HG03520 (cell line): ENCODE measurements around the gene DUSP1.
A peak's percentile ranks its signal among the peaks of the same experiment; 100 is the strongest.

ENCODE experiments used
- ATAC-seq: cut with Tn5 transposase; IDR thresholded peaks from one replicate; pipeline ENCODE4 v1.9.1; 2021; ENCODE audit warnings: mild to moderate bottlenecking, moderate library complexity; ENCODE audit not compliant: unreplicated experiment

The DUSP1 gene

DNA sequence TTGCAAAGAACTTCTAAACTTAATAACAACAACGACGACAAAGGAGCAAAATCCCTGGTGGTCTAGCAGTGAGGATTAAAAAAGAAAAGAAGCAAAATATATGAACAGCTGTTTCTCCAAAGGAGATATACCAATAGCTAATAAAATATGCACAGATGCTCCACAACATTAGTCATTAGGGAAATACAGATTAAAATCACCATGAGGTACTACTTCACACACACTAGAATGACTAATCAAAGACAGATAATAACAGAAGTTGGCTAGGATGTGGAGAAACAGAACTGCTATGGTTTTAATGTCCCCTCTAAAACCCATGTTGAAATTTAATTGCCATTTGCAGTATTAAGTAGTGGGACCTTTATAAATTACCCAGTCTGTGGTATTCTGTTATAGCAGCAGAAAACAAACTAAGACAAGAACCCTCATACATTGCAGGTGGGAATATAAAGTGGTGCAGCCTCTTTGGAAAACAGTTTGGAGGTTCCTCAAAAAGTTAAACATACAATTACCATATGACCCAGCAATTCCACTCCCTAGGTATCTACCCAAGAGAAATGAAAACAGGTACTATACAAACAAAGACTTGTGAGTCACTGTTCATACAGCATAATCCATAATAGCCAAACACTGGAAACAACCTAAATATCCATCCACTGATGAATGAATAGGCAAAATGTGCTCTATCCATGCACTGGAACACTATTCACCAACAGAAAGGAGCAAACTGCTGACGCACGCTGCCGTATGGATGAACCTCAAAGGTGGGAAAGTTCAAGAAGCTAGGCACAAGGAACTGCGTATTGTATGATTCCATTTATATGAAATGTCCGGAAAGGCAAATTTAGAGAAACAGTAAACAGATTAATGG, 11.4 kb upstream of the DUSP1 start:
- no peak for ATAC-seq

DNA sequence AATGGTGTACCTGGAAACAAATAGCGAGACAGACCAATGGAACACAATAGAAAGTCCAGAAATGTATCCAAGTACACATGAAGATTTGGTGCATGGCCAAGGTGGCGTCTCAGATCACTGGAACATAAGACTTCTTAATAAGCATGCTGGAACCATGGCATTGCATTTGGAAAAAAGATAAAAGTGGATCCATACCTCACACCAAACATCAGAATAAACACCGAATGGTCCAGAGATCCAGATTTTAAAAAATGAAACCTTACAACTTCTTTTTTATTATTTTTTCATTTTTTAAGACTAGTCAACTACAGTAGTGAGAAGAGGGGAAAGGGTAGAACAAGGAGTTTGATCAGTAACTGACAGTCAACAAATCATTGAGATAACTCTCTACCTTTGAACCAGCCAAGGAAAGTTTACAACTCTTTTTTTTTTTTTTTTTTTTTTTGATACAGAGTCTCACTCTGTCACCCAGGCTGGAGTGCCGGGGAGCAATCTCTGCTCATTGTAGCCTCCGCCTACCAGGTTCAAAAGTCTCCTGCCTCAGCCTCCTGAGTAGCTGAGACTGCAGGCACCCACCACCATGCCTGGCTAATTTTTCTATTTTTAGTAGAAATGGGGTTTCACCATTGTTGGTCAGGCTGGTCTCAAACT, 8.8 kb upstream of the DUSP1 start:
- ATAC-seq, result no peak

DNA sequence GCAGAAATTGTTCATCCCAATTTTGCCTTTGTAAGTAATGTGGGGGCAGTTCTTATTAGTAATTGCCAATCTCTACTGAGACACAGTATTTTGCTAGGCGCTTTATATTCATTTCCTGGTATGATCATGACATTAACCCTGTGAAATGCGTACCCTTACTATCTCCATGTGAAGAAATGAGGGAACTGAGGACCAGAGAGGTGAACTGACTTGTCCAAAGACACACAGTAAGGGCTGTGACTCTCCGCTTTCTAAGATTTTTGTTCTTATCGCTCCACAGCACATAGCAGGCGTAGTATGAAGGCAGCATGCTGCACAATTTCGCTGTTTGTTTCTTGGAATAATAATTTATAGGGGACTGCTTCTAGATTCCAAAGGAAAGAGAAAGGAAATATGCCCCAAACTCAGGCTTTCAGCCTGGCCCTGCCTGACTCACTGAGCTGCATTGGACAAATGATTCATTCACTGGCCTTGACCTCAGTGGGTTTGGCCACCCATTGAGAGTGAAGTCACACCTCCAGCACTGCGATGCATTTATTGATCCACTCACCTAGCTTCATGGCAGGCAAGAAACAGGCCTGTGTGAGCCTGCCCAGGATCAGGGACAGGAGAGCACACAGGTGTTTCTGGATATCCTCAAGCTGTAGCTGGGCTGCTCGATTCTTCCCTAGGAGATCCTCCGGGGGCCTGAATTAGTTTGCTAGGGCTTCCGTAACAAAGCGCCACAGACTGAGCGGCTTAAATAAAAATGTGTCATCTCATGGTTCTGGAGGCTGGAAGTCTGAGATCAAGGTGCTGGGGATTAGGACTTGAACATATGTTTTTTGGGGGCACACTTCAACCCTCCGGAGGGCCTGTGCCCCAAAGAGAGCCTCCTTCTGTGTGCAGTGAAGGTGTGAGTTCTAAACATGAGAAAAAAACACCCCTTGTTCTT, 7.2 kb upstream of the DUSP1 start:
- no peak for ATAC-seq

DNA sequence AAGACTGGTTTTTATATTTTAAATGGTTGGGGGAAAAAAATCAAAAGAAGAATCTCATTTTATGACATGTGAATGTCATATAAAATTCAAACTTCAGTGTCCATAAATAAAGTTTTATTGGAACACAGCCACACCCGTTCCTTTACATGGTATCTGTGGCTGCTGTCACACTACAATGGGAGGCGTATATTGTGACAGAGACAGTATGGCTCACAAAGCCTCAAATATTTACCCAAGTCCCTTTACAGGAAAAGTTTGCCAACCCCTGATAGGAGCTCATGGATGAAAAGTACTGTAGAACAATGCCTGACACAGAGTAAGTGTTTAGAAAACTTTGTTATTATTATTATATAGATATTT, 5.2 kb upstream of the DUSP1 start:
- no peak for ATAC-seq

DNA sequence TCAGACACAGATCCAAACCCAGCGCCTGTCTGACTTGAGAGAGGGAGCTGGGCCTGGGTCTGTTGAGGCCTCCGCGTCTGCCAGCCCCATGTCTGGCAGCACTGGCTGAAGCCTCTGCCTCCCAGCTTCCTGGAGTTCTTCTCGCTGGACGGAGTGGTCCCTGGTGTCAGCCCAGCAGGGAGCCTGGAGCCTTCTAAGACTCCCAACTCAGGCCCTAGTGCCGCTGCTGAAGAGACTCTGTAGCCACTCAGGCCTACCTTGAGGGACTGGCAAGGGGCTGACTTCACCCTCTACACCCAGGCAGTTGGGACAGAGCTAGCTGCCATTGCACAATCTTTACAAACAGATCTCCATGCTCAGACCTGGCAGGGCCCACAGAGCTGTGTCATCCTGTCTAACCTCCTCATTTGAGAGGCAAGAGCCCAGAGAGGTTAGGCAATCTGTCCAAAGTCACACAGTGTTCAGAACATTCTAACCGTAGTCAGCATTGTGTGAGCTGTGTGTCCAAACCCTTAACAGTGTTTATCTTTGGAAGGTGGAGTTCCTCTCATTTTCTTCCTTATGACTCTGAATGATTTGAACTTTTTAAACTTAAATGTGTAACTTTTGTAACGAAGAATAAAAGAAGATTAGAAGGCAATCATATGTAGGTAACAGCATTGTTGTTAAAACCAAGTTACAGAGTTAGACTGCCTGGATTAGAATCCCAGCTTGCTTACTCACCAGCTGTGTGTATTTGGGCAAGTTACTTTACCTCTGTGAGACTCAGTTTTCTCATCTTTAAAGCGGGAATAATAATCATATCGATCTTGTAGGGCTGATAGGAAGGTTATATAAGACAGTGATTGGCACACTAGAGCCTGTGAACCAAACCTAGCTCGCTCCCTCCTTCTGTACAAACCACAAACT, 4.6 kb upstream of the DUSP1 start:
- ATAC-seq, result no peak

DNA sequence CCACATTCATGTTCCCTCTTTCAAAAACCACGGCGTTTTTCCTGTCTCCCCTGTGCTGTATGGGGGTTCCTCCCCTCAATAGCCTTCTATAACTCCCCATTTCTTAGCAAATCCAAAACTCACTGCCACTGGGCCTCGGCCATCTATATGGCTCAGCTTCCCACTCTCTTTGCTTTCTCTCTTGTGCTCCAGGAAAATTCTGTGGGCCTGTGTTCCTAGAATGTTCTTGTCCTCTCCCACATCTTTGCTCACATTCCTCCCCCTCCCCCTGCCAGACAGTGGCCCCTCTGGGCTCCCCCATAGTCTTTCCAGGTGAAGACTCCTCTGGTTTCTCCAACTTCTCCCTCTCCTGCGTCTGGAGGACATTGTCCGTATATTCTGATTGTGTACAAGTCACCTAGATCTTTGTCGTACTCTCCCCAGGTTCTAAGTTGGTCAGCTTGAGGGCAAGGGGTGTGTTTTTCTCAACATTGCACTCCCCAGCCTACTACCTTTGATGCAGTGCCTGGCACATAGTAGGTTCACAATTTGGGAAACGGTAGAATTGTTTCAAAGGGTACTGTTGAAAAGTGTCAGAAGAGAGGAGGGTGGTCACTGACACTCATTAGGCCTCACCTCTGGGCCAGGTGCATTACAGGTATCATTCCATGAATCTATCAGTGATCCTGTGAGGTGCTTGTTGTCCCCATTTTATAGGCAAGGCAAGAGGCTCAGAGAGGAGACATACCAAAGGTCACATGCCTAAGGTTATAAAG, 3.7 kb upstream of the DUSP1 start:
- ATAC-seq, result no peak

DNA sequence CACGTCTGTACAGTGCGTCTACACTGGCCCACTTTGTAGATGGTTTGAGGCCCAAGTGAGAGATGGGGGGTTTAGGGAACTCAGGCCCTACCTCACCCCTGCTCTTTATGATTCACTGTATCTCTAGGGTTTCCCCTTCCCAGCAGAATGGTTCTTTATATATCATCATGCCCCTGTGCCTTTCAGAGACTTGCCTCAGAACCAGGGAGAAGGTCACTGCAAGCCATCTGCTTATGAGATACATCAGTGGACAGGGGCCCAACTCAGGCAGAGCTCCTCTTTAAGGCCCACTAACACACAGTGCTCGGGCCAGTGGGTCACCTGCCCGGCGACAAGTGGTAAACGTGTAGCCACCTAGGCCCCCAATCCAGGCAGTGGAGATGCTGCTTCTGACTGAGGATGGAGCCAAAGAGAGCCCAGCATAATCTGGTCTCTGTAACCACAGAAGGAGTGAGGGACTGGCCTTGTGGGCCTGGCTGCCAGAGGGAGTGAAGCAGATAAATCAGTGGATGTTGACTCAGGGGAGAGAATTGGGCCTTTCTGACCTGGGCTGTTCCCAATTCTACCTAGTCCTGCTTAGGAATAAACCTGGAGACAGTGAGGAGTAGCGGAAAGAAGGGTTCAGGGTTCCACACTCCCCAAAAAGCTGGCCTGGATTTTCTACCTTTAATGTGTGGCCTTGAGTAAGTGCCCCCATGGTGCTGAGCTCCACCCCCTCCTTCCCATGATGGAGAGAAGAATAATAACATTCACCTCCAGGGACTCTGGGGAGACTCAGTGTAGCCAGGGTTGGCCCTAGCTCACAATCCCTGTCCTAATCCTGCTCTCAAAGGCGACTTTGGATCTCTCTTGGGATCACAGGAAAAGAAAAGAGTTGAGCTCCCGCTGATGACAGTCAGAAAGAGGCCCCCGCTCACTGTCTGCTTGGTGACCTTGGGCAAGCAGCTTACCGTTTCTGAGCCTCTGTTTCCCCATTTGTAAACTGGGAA, 2.8 kb upstream of the DUSP1 start:
- no peak for ATAC-seq

DNA sequence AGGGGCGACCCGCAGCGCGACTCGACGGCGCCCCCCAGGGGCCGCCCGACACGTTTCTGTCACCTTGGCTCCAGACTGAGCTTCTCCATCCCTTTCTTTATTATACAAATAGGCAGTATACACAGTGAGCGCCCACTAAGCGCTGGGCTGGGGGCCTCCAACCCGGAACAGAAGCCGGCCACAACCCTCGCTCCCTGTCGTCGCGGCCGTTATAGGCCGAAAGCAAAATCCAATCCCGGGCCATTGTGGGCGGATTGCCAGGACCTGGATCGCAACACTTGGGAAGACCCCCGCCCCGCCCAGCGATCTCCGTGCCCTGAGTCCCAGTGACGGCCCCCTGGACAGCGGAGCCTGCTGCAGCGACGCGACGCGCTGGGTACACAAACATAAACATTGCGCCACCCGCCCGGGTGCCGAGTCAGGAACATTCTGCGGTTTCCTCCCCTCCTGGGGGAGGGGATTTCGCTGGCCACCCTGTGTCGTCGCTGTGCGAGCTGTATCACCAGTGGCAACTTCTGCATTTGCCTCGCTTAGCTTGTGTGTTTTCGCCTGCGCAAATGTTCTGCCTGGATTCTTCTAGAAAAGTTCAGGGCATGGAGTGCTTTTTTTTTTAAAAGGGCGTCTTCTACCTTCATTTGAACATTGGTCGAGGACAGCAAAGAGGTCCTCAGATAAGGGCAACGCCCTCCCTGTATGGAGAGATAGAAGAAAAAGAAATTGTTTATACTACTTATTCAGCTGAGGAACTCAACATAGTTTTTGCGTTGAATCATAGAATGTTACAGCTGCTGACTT, 1.3 kb upstream of the DUSP1 start:
- ATAC-seq, result peak; percentile 28

DNA sequence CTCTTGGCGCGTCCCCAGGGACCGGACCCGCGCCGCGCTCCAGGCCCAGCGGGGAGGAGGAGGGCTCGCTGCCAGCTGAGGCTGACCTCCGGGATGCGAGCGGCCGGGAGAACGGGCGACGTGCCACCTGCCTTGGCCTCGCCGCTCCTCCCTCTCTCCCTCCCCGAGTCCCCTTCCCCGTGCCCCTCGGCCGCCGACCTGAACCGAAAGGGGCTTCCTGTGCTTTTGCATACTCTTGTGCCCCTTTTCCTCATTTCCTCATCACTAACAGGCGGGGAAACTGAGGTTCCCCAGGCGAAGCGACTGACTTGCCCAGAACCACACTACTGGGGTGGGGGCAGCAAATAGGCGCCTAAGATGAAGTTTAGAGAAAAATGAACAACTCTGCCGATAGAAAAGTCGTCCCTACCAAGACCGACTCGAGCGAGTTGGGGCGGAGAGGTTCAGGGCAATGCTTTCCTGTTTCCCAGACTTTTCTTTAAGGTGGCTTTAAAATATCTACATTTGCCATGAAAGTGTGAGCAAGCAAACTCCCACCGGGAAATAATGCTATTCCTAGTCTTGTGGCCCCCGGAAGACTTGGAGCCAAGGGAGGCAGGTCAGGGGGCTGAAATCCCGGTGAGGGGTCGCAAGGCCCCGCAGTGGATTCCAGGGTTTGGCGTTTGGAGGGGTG, 580 bp upstream of the DUSP1 start:
- no peak for ATAC-seq

DNA sequence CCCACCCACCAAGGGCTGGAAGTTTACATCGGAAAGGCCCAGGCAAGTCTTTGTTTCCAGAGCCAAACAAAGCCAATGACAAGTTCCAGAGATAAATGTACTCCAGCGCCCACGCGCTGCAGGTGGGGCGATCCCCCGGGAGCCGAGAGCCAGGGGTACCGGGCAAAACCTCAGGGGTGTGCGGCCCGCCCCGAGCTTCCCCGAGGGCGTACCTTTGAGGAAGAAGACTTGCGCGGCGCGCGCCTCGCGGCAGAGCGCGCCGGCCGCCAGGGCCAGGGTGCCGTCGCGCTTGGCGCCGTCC, 671 bp downstream of the DUSP1 start:
- ATAC-seq, result peak; percentile 28

DNA sequence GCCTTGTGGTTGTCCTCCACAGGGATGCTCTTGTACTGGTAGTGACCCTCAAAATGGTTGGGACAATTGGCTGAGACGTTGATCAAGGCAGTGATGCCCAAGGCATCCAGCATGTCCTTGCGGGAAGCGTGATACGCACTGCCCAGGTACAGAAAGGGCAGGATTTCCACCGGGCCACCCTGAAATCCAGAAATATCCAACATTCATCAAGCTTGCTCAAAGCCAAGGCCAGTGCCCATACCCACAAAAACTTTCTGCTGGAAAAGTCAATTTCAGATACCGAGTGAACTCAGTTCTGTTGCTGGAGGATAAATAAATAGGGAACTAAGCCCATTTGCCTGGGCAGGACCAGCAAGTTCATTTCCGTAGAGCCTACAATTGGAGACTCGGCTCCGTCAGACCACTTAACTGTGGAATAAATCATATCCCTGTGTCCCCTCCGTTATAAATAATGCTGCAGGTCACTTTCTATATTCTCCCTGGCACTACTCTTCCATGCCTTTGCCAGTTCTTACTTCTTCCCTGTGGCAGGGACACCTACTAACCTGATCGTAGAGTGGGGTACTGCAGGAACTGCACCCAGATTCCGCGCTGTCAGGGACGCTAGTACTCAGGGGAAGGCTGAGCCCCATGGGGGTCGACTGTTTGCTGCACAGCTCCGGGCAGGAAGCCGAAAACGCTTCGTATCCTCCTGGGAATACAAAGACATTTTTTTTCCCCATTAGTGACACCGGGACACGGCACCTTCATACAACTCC, 1.2 kb downstream of the DUSP1 start:
- no peak for ATAC-seq

DNA sequence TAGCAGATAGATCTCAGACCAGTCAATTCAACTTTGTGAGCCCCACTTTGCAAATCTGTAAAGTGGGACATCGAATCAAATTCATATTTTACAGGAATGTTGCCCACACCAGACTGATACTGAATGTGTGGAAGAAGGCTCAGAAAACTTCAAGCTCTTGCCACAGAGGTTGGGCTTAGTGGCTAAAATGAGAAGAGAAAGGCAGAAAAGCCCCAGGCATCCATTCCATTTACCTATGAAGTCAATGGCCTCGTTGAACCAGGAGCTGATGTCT, 1.7 kb downstream of the DUSP1 start:
- no peak for ATAC-seq

DNA sequence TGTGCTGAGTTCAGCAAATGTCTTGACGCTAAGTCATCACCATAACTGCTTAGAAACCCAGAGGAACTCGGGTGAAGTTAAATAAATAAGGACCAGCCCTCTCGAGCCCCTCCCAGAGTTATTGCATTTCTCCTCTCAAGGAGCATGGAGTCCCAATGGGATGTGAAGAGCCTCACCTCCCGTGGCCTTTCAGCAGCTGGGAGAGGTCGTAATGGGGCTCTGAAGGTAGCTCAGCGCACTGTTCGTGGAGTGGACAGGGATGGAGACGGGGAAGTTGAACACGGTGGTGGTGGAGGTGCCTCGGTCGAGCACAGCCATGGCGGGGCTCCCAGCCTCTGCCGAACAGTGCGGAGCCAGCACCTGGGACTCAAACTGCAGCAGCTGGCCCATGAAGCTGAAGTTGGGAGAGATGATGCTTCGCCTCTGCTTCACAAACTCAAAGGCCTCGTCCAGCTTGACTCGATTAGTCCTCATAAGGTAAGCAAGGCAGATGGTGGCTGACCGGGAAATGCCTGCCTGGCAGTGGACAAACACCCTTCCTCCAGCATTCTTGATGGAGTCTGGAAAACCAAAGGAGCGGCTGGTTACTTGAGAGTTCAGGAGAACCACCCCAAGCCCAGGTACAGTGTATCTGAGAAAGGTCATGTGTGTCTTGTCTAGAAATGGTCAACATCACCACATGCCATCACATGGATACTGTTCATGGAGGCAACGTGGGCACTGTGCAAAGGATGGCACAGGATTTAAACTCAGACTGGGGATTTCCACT, 2.2 kb downstream of the DUSP1 start:
- no peak for ATAC-seq

DNA sequence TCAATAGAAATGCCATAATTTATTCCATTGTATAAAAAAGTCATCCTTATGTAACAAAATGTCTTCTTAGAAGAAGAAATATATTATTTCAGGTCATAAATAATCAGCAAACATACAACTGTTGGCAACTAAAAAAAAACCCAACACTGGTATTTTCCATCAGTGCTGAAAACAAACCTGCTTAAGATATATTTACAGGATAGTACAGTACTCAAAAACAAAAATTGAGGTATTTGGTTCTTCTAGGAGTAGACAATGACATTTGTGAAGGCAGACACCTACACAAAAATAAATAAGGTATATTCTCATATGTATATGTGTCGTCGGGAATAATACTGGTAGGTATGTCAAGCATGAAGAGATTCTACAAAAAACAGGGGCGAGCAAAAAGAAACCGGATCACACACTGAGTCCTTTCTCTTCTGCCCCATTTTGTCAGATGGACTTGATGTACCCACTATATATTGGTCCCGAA, 2.9 kb downstream of the DUSP1 start:
- ATAC-seq, result no peak

DNA sequence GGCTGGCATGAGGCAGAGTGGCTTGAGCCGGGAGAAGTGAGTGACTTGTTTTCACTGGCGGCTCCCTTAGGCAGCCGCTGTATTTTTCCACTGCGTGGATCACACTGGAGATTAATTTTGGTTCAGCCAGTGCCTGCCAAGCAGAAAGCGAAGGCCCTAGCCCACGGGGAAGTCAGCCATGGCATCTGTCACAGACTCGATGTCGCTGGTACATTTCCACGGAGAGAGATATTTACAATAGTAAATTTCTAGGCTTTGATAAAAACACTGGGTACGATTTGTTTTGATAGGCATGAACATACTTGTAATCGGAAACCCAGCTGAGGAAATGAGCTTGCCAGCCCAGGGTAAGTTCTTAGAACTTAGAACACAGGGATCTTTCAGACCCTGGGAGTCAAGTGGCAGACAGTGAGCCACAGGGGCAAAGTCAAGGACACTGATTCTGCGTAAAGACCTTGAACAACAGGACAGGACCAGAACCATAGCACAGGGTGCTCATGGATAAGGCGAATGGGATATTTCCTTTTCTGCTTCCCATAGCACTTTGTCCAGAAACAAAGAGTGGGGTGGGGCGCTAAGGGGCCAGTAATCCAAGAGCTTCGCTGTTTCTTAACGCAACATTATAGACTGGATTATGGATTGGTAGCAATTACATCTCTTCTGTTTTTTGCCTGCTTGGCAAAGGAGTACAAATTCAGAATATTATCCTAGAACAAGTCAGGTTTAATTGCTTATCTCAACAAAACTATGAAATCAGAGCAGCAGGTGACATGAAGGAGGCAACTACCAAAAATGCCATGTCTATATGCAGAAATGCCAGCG, 4.5 kb downstream of the DUSP1 start:
- no peak for ATAC-seq
